ENCODE results near the gene ROMO1. TPM values are rescaled to one million over a fixed set of nuclear protein-coding genes. Genes with fewer than 3 reads are reported as not detected.
"Not testable (repeated sequence)": the region's sequence is repeated elsewhere in the genome, so short reads cannot be mapped to it uniquely, and the experiment has no call there.

Gene ROMO1
- total RNA-seq, 2 donors from 2014 or later, result 71.0 to 101 TPM

GRCh38 chr20:35709259-35709658 lies 10.1 kb downstream of the ROMO1 start:
- ATAC-seq (no peak), DNase-seq (ENCODE audit: low spot score) (no peak)
- Mint-ChIP-seq H3K27me3 (no peaks in the 10 kb centered on the region), H3K4me1 (ENCODE audit: low read depth in 2 of 2) (peaks cover 19 to 35% of the 10 kb centered on the region in 2 donors), H3K4me3 (no peak overlapping the region), H3K27ac (peak overlapping the region; percentile 46 to 48), H3K36me3 (peaks cover 36% of the 10 kb centered on the region), H3K9me3 (no peaks in the 10 kb centered on the region)

- H3K27me3 Mint-ChIP-seq, result no peaks in the 10 kb centered on the region
- peaks cover 16 to 39% of the 10 kb centered on the region in 2 donors for H3K4me1 Mint-ChIP-seq (ENCODE audit: low read depth in 2 of 2)
- no peaks in the 10 kb centered on the region for H3K9me3 Mint-ChIP-seq
- no peak for DNase-seq (ENCODE audit: low spot score)
- H3K36me3 Mint-ChIP-seq, result peaks cover 28% of the 10 kb centered on the region
- no peak for ATAC-seq
- H3K4me3 Mint-ChIP-seq, result no peak overlapping the region
- H3K27ac Mint-ChIP-seq, result peak overlapping the region; percentile 59 to 73
These were observed 10.8 kb downstream of the ROMO1 start for GRCh38 chr20:35710039-35710438.

DNA sequence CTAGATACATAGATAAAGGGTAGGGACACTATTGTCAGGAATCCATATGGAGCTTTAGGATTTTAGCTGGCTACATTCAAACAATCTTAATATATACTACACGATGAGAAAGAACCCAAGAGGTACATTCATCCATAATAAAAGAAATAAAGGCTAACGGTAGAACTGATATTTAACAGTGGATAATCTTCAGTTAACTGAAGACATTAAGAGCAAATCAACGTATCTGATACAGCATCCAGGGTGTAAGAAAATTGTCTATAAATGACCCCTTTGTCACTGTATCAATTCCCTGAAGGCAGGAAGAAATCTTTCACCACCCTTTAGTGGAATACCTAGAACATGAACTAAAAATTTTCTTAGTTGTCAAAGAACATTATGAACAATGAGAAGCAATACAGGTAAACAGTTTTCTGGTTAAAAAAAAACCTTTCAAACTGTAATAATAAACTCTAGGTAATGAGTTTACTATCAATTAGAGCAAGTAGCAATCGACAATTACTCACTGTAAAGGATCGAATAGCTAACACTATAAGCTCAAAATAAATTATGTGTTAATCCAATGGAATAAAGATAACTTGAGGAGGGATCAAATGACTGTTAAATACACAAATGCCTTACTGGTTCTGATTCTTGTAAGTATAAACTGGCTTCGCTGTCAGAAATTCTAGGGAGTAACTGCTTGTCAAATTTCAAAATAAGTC lies 11.8 kb downstream of the ROMO1 start:
- Mint-ChIP-seq H3K36me3 (peaks cover 27% of the 10 kb centered on the region), H3K27me3 (no peaks in the 10 kb centered on the region), H3K4me1 (ENCODE audit: low read depth in 2 of 2) (peaks cover 23 to 39% of the 10 kb centered on the region in 2 donors), H3K4me3 (peak overlapping the region; percentile 63), H3K9me3 (no peaks in the 10 kb centered on the region), H3K27ac (peak overlapping the region; percentile 59 to 73)
- no peak for DNase-seq (ENCODE audit: low spot score)
- no peak for ATAC-seq

DNA sequence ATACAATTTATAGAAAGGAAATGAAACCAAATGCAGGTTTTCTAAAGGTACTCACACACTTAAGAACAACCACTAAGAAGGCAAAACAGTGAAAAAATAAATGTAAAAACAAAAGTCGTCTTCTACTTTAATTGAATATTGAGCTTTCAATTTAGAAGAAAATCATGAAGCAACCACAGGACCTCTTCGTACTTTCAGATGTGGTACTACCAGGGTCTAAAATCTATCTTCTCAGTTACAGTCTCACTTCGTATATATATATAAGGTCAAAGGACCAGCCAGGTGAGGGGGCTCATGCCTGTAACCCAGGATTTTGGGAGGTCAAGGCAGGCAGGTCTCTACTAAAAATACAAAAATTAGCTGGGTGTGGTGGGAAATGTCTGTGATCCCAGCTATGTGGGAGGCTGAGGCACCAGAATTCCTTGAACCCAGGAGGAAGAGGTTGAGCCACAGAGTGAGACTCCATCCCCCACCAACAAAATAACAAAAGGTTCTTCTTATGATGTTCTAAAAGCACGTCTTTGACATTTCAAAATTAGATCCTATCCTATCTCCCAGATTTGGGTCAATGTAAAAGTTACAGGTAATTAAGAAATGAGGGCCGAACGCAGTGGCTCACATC lies 12.5 kb downstream of the ROMO1 start:
- Mint-ChIP-seq H3K27me3 (no peaks in the 10 kb centered on the region), H3K36me3 (peaks cover 27% of the 10 kb centered on the region), H3K27ac (peak overlapping the region; percentile 59 to 73), H3K4me1 (ENCODE audit: low read depth in 2 of 2) (peaks cover 25 to 39% of the 10 kb centered on the region in 2 donors), H3K4me3 (peak overlapping the region; percentile 63), H3K9me3 (no peaks in the 10 kb centered on the region)
- DNase-seq (ENCODE audit: low spot score) (no peak), ATAC-seq (peak in 1 of 2 donors; percentile 77)

DNA sequence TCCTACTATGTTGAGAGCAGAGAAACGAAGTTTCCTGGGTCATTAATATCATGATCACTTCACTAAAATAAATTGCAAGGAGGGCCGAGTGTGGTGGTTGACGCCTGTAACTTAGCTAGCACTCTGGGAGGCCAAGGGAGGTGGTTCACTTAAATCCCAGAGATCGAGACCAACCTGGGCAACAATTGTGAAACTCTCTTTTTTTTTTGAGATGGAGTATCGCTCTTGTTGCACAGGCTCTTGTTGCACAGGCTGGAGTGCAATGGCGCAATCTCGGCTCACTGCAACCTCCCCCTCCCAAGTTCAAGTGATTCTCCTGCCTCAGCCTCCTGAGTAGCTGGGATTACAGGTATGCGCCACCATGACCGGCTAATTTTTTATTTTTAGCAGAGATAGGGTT lies 13.9 kb downstream of the ROMO1 start:
- Mint-ChIP-seq H3K36me3 (peaks cover 27% of the 10 kb centered on the region), H3K4me1 (ENCODE audit: low read depth in 2 of 2) (peaks cover 26 to 39% of the 10 kb centered on the region in 2 donors)
- DNase-seq (ENCODE audit: low spot score); H3K27me3 Mint-ChIP-seq; H3K27ac Mint-ChIP-seq; H3K9me3 Mint-ChIP-seq; H3K4me3 Mint-ChIP-seq; ATAC-seq: not testable (repeated sequence)

GRCh38 chr20:35714127-35714526 lies 14.9 kb downstream of the ROMO1 start:
- no peak for DNase-seq (ENCODE audit: low spot score)
- Mint-ChIP-seq H3K4me3 (no peak overlapping the region), H3K4me1 (ENCODE audit: low read depth in 2 of 2) (peaks cover 27 to 32% of the 10 kb centered on the region in 2 donors)

DNA sequence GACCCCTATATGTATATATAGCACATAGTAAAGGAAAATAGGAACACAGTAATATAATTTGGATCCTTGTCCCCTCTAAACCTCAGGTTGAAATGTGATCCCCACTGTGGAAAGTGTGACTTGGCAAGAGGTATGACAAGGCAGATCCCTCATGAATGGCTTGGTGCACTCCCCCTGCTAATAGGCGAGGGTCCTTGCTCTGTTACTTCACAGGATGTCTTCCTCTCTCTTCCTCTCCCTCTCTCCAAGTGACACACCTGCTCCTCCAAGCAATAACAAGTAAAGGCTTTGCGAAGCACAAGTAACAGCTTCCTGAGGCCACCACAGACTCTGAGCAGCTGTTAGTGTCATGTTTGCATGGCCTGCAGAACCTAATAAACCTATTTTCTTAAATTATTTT lies 16.4 kb downstream of the ROMO1 start:
- Mint-ChIP-seq H3K9me3 (no peaks in the 10 kb centered on the region), H3K36me3 (peaks cover 23% of the 10 kb centered on the region), H3K27ac (peak overlapping the region in 1 of 2 donors; percentile 70), H3K4me3 (no peak overlapping the region), H3K4me1 (ENCODE audit: low read depth in 2 of 2) (peaks cover 25 to 26% of the 10 kb centered on the region in 2 donors), H3K27me3 (no peaks in the 10 kb centered on the region)
- ATAC-seq (peak in 1 of 2 donors; percentile 46), DNase-seq (ENCODE audit: low spot score) (no peak)

More at GRCh38 chr20:35714127-35714526, 14.9 kb downstream of the ROMO1 start:
- H3K27me3 Mint-ChIP-seq, result no peaks in the 10 kb centered on the region
- no peaks in the 10 kb centered on the region for H3K9me3 Mint-ChIP-seq
- H3K36me3 Mint-ChIP-seq, result peaks cover 23% of the 10 kb centered on the region
- ATAC-seq, result no peak
- peak overlapping the region in 1 of 2 donors; percentile 12 for H3K27ac Mint-ChIP-seq

DNA sequence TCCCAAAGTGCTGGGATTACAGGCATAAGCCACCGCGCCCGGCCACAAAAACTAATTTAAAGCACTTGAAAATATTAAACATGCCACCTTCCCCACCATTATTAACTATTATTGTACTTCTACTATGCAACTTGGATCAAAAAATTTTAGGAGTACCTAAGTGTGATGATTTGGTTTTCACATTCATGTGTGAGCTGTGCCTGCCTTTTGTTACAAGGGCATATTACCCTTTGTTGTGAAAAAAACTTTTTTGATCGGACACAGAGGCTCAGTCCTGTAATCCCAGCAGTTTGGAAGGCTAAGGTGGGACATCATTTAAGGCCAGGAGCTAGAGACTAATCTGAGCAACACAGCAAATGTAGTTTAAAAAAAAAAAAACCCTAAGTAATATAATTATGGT lies 17.1 kb downstream of the ROMO1 start:
- H3K4me1 Mint-ChIP-seq (ENCODE audit: low read depth in 2 of 2), result peaks cover 19 to 24% of the 10 kb centered on the region in 2 donors
- ATAC-seq, result no peak
- no peaks in the 10 kb centered on the region for H3K27me3 Mint-ChIP-seq
- no peak overlapping the region for H3K27ac Mint-ChIP-seq
- no peak overlapping the region for H3K4me3 Mint-ChIP-seq
- H3K9me3 Mint-ChIP-seq, result no peaks in the 10 kb centered on the region
- H3K36me3 Mint-ChIP-seq, result peaks cover 18% of the 10 kb centered on the region
- no peak for DNase-seq (ENCODE audit: low spot score)

GRCh38 chr20:35718321-35718720 lies 19.1 kb downstream of the ROMO1 start:
- peak overlapping the region in 1 of 2 donors; percentile 41 for H3K27ac Mint-ChIP-seq

GRCh38 chr20:35718972-35719635 lies 19.9 kb downstream of the ROMO1 start:
- Mint-ChIP-seq H3K27ac (no peak overlapping the region), H3K36me3 (peaks cover 27% of the 10 kb centered on the region), H3K4me3 (no peak overlapping the region), H3K27me3 (no peaks in the 10 kb centered on the region), H3K4me1 (ENCODE audit: low read depth in 2 of 2) (peaks cover 21 to 37% of the 10 kb centered on the region in 2 donors), H3K9me3 (no peaks in the 10 kb centered on the region)
- DNase-seq (ENCODE audit: low spot score) (no peak), ATAC-seq (no peak)

More at GRCh38 chr20:35718321-35718720, 19.1 kb downstream of the ROMO1 start:
- ATAC-seq; H3K27me3 Mint-ChIP-seq; H3K4me3 Mint-ChIP-seq; H3K9me3 Mint-ChIP-seq; DNase-seq (ENCODE audit: low spot score): not testable (repeated sequence)
- Mint-ChIP-seq H3K4me1 (ENCODE audit: low read depth in 2 of 2) (peaks cover 26 to 39% of the 10 kb centered on the region in 2 donors), H3K36me3 (peaks cover 27% of the 10 kb centered on the region)

DNA sequence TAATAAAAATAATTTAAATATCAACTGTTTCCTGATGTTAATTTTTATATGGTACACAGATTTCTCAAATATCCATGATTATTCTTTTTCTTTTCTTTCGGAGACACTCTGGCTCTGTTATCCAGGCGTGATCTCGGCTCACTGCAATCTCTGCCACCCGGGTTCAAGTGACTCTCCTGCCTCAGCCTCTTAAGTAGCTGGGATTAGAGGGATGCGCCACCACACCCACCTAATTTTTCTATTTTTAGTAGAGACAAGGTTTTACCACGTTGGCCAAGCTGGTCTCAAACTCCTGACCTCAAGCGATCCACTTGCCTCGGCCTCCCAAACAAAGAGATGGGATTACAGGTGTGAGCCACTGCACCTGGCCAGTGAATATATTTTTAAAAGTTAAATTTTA lies 20.5 kb downstream of the ROMO1 start:
- ATAC-seq, result no peak
- peaks cover 28% of the 10 kb centered on the region for H3K36me3 Mint-ChIP-seq
- no peak for DNase-seq (ENCODE audit: low spot score)
- no peak overlapping the region for H3K4me3 Mint-ChIP-seq
- no peaks in the 10 kb centered on the region for H3K27me3 Mint-ChIP-seq
- no peaks in the 10 kb centered on the region for H3K9me3 Mint-ChIP-seq
- H3K27ac Mint-ChIP-seq, result no peak overlapping the region
- peaks cover 17 to 41% of the 10 kb centered on the region in 2 donors for H3K4me1 Mint-ChIP-seq (ENCODE audit: low read depth in 2 of 2)

DNA sequence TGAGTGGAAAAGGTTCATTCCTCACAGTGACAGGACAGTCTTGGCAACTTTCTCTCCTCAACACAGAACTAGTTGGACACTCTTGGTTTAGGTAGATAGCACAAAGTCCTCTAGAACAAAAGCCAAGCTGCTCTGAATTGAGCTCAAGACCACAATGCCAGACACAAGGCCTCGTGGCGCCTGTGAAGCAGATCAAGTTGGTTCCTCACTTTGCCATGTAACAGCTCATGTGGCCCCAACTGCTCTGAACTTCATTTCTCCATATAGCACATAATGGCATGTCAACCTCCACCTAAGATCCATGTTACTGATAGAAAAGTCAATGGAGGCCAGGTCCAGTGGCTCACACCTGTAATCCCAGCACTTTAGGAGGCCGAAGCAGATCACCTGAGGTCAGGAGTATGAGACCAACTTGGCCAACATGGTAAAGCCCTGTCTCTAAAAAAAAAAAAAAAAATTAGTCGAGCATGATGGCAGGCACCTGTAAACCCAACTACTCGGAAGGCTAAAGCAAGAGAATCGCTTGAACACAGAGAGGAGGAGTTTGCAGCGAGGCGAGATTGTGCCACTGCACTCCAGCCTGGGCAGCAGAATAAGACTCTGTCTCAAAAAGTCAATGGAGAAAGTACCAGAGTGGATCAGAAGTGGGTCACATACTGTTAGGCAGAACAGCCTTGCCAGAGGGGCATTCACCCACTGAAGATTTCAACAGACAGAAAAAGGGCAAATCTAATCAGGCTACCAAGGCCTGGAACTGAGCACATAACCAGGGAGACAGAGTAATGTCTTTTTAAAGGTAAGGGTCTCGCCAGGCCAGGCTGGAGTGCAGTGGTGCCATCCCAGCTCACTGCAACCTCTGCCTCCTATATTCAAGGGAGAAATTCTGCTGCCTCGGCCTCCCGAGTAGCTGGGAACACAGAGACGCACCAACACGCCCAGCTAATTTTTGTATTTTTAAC lies 21.2 kb downstream of the ROMO1 start:
- peaks cover 35% of the 10 kb centered on the region for H3K36me3 Mint-ChIP-seq
- no peak overlapping the region for H3K4me3 Mint-ChIP-seq
- H3K4me1 Mint-ChIP-seq (ENCODE audit: low read depth in 2 of 2), result peaks cover 24 to 45% of the 10 kb centered on the region in 2 donors
- ATAC-seq, result no peak
- H3K27me3 Mint-ChIP-seq, result no peaks in the 10 kb centered on the region
- DNase-seq (ENCODE audit: low spot score), result no peak
- H3K27ac Mint-ChIP-seq, result peak overlapping the region; percentile 26 to 41
- no peaks in the 10 kb centered on the region for H3K9me3 Mint-ChIP-seq

GRCh38 chr20:35721219-35721618 lies 22.0 kb downstream of the ROMO1 start:
- DNase-seq (ENCODE audit: low spot score) (no peak), ATAC-seq (no peak)
- Mint-ChIP-seq H3K36me3 (peaks cover 37% of the 10 kb centered on the region), H3K27me3 (no peaks in the 10 kb centered on the region), H3K9me3 (no peaks in the 10 kb centered on the region), H3K4me3 (no peak overlapping the region), H3K4me1 (ENCODE audit: low read depth in 2 of 2) (peaks cover 24 to 41% of the 10 kb centered on the region in 2 donors), H3K27ac (peak overlapping the region; percentile 69 to 81)
